ENCODE results near the gene TSPAN10. TPM values are rescaled to one million over a fixed set of nuclear protein-coding genes. Genes with fewer than 3 reads are reported as not detected.
"Not testable (repeated sequence)": the region's sequence is repeated elsewhere in the genome, so short reads cannot be mapped to it uniquely, and the experiment has no call there.

Gene TSPAN10
- total RNA-seq, 1 experiment from 2014 or later = 1.7 TPM

DNA sequence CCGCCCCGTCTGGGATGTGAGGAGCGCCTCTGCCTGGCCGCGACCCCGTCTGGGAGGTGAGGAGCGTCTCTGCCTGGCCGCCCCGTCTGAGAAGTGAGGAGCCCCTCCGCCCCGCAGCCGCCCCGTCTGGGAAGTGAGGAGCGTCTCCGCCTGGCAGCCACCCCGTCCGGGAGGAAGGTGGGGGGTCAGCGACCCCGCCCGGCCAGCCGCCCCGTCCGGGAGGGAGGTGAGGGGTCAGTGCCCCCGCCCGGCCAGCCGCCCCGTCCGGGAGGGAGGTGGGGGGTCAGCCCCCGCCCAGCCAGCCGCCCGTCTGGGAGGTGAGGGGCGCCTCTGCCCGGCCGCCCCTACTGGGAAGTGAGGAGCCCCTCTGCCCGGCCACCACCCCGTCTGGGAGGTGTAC lies 18.7 kb upstream of the TSPAN10 start:
- H3K4me1 ChIP-seq (ENCODE audit: low read length); H4K20me1 ChIP-seq (ENCODE audit: insufficient read depth, low read depth, low read length); H3K4me3 ChIP-seq (ENCODE audit: low read length); H3K27me3 ChIP-seq (ENCODE audit: low read length); H3K4me2 ChIP-seq (ENCODE audit: low read depth, low read length, poor library complexity, severe bottlenecking); H3K27ac ChIP-seq (ENCODE audit: low read length); H2AFZ ChIP-seq (ENCODE audit: low read length); H3K9ac ChIP-seq (ENCODE audit: low read length); H3K9me3 ChIP-seq (ENCODE audit: low read length); H3K9me2 ChIP-seq (replicated peaks; ENCODE audit: insufficient read depth, low read length); DNase-seq: not testable (repeated sequence)
- Histone ChIP-seq H3K79me2 (ENCODE audit: low read length) (peaks cover 34% of the 10 kb centered on the region), H3K36me3 (ENCODE audit: insufficient read depth, low read length) (peaks cover 35% of the 10 kb centered on the region)

DNA sequence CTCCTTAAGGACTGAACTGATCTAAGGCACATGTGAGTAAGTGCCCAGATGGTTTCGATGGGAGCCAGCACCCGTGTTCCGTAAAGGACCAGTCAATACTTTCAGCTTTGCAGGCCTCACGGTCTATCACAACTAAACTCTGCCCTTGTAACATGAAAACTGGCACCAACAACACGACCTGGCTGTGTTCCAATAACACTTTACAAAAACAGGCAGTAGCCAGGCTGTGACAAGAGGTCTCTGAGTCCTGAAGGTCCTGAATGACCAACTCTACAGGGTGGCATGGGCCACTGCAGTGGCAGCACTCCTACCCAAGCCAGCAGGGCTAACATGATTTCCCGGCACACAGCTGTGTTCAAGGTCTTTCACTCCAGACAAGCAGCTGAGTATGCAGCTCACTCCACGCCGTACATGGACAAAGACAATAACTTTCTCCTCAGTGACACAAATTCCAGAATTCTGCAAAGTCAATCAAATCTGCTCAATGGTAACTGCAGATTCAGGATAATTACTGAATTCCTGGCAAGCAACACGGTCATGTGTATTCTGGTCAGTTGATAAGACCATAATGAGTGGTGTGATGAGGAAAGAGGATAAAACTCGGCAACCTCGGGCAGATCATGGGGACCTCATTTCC lies 15.4 kb upstream of the TSPAN10 start:
- H3K27me3 ChIP-seq (ENCODE audit: low read length) = no peaks in the 10 kb centered on the region
- no peaks in the 10 kb centered on the region for H4K20me1 ChIP-seq (ENCODE audit: insufficient read depth, low read depth, low read length)
- H3K4me1 ChIP-seq (ENCODE audit: low read length) = no peaks in the 10 kb centered on the region
- no peak overlapping the region for H3K4me2 ChIP-seq (ENCODE audit: low read depth, low read length, poor library complexity, severe bottlenecking)
- no peaks in the 10 kb centered on the region for H3K9me3 ChIP-seq (ENCODE audit: low read length)
- peaks cover 18% of the 10 kb centered on the region for H3K79me2 ChIP-seq (ENCODE audit: low read length)
- no peak overlapping the region for H3K4me3 ChIP-seq (ENCODE audit: low read length)
- H3K36me3 ChIP-seq (ENCODE audit: insufficient read depth, low read length) = peaks cover 46% of the 10 kb centered on the region
- no peak overlapping the region for H2AFZ ChIP-seq (ENCODE audit: low read length)
- no peak overlapping the region for H3K9ac ChIP-seq (ENCODE audit: low read length)
- no peak overlapping the region for H3K27ac ChIP-seq (ENCODE audit: low read length)
- no peaks in the 10 kb centered on the region for H3K9me2 ChIP-seq (replicated peaks; ENCODE audit: insufficient read depth, low read length)
- no peak for DNase-seq

DNA sequence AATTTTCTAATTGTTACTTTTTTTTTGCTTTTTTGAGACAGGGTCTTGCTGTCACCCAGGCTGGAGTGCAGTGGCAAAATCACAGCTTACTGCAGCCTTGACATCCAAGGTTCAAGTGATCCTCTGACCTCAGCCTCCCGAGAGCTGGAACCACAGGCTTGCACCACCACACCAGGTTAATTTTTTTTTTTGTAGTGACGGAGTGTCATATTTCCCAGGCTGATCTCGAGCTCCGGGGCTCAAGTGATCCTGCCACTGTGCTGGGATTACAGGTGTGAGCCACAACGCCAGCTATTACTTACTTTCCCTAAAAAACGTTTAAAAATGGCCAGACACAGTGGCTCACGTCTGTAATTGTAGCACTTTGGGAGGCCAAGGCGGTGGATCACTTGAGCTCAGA lies 6.7 kb upstream of the TSPAN10 start:
- Histone ChIP-seq H3K36me3 (ENCODE audit: insufficient read depth, low read length) (peaks cover 32% of the 10 kb centered on the region), H3K4me3 (ENCODE audit: low read length) (no peak overlapping the region), H3K79me2 (ENCODE audit: low read length) (peaks cover 41% of the 10 kb centered on the region), H2AFZ (ENCODE audit: low read length) (no peak overlapping the region), H3K9me2 (replicated peaks; ENCODE audit: insufficient read depth, low read length) (no peaks in the 10 kb centered on the region), H3K4me2 (ENCODE audit: low read depth, low read length, poor library complexity, severe bottlenecking) (no peak overlapping the region), H4K20me1 (ENCODE audit: insufficient read depth, low read depth, low read length) (no peaks in the 10 kb centered on the region), H3K27ac (ENCODE audit: low read length) (no peak overlapping the region), H3K9ac (ENCODE audit: low read length) (no peak overlapping the region), H3K27me3 (ENCODE audit: low read length) (no peaks in the 10 kb centered on the region), H3K9me3 (ENCODE audit: low read length) (no peaks in the 10 kb centered on the region), H3K4me1 (ENCODE audit: low read length) (peaks cover 2% of the 10 kb centered on the region)
- no peak for DNase-seq

DNA sequence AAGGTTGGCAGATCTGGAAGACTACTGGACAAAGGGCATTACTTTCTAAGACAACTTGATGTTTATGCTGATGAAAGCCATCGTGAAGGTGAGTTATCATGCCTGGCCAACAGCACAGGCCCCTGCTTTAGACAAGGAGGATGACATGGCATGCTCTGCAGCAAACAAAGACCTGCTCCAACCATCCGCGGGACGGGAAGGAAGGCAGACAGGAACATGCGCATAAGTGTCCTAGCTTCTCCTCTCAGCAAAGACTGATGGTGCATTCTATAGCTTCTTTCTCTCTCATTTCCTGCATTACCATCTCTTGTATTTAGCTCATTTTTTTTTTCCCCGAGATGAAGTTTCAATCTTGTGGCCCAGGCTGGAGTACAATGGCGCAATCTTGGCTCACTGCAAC lies 5.5 kb upstream of the TSPAN10 start:
- no peak overlapping the region for H3K27ac ChIP-seq (ENCODE audit: low read length)
- peaks cover 6% of the 10 kb centered on the region; the same call in 1 of the 2 replicates for H4K20me1 ChIP-seq (ENCODE audit: insufficient read depth, low read depth, low read length)
- H3K27me3 ChIP-seq (ENCODE audit: low read length) = no peaks in the 10 kb centered on the region
- no peak overlapping the region for H3K9ac ChIP-seq (ENCODE audit: low read length)
- no peak for DNase-seq
- H3K4me3 ChIP-seq (ENCODE audit: low read length) = no peak overlapping the region
- H3K79me2 ChIP-seq (ENCODE audit: low read length) = peaks cover 50% of the 10 kb centered on the region
- H3K36me3 ChIP-seq (ENCODE audit: insufficient read depth, low read length) = peaks cover 23% of the 10 kb centered on the region
- no peaks in the 10 kb centered on the region for H3K9me3 ChIP-seq (ENCODE audit: low read length)
- H3K4me2 ChIP-seq (ENCODE audit: low read depth, low read length, poor library complexity, severe bottlenecking) = no peak overlapping the region
- no peak overlapping the region for H2AFZ ChIP-seq (ENCODE audit: low read length)
- no peaks in the 10 kb centered on the region for H3K9me2 ChIP-seq (replicated peaks; ENCODE audit: insufficient read depth, low read length)
- peaks cover 11% of the 10 kb centered on the region for H3K4me1 ChIP-seq (ENCODE audit: low read length)

DNA sequence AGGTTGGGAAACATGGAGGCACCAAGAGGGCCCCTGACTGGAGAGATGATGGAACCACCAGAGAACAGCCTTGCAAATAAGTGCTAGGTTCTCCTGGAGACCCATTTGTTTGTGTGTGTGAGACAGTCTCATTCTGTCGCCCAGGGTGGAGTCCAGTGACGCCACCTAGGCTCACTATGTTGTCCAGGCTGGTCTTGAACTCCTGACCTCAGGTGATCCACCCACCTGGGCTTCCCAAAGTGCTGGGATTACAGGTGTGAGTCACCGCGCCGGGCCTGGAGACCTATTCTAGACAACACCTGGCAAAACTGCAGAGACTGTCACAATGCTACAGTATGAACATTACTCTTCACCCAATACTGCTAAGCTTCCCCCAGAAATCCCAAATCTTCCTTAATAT lies 1.6 kb upstream of the TSPAN10 start:
- DNase-seq = no peak
- Histone ChIP-seq H3K4me1 (ENCODE audit: low read length) (peaks cover 15% of the 10 kb centered on the region), H2AFZ (ENCODE audit: low read length) (no peak overlapping the region), H3K36me3 (ENCODE audit: insufficient read depth, low read length) (no peaks in the 10 kb centered on the region; the same call in 1 of the 2 replicates), H3K4me2 (ENCODE audit: low read depth, low read length, poor library complexity, severe bottlenecking) (peak overlapping the region; percentile 99), H4K20me1 (ENCODE audit: insufficient read depth, low read depth, low read length) (peaks cover 7% of the 10 kb centered on the region; the same call in 1 of the 2 replicates), H3K79me2 (ENCODE audit: low read length) (peaks cover 53% of the 10 kb centered on the region), H3K4me3 (ENCODE audit: low read length) (peak overlapping the region; percentile 100), H3K27me3 (ENCODE audit: low read length) (no peaks in the 10 kb centered on the region), H3K9ac (ENCODE audit: low read length) (peak overlapping the region; percentile 99), H3K9me3 (ENCODE audit: low read length) (no peaks in the 10 kb centered on the region), H3K27ac (ENCODE audit: low read length) (no peak overlapping the region), H3K9me2 (replicated peaks; ENCODE audit: insufficient read depth, low read length) (no peaks in the 10 kb centered on the region)

DNA sequence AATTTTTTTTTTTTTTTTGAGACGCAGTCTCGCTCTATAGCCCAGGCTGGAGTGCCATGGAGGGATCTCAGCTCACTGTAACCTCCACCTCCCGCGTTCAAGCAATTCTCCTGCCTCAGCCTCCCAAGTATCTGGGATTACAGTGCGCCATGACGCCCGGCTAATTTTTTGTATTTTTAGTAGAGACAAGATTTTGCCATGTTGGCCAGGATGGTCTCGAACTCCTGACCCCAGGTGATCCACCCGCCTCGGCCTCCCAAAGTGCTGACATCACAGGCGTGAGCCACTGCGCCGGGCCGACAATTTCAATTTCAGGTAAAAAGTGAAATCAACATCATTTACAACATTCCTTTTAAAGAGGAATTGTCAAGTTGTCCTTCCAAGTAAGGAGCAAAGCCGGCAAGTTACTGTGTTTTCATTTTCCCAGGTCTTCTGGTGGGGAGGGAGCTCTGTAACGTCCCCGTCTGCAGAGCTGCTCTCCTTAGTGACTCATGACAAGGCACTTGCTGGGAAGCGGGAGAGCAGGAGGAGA lies 957 bp upstream of the TSPAN10 start:
- H3K4me1 ChIP-seq (ENCODE audit: low read length) = peaks cover 15% of the 10 kb centered on the region
- peak overlapping the region; percentile 100 for H3K4me3 ChIP-seq (ENCODE audit: low read length)
- H2AFZ ChIP-seq (ENCODE audit: low read length) = no peak overlapping the region
- no peaks in the 10 kb centered on the region for H3K9me2 ChIP-seq (replicated peaks; ENCODE audit: insufficient read depth, low read length)
- H4K20me1 ChIP-seq (ENCODE audit: insufficient read depth, low read depth, low read length) = peaks cover 7% of the 10 kb centered on the region; the same call in 1 of the 2 replicates
- DNase-seq = no peak
- peak overlapping the region; percentile 58; the same call in 1 of the 2 replicates for H3K27ac ChIP-seq (ENCODE audit: low read length)
- H3K27me3 ChIP-seq (ENCODE audit: low read length) = no peaks in the 10 kb centered on the region
- no peaks in the 10 kb centered on the region for H3K9me3 ChIP-seq (ENCODE audit: low read length)
- peak overlapping the region; percentile 99 for H3K4me2 ChIP-seq (ENCODE audit: low read depth, low read length, poor library complexity, severe bottlenecking)
- H3K9ac ChIP-seq (ENCODE audit: low read length) = peak overlapping the region; percentile 99
- peaks cover 53% of the 10 kb centered on the region for H3K79me2 ChIP-seq (ENCODE audit: low read length)
- H3K36me3 ChIP-seq (ENCODE audit: insufficient read depth, low read length) = no peaks in the 10 kb centered on the region; the same call in 1 of the 2 replicates

DNA sequence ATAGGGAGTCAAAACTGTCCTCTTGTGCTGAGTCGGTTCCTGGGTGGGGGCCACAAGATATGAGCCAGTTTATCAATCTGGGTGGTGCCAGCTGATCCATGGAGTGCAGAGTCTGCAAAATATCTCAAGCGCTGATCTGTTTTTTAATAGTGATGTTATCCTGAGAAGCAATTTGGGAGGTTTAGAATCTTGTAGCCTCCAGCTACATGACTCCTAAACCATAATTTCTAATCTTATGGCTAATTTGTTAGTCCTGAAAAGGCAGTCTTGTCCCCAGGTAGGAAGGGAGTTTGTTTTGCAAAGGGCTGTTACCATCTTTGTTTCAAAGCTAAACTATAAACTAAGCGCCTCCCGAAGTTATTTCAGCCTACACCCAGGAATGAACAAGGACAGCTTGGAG lies 1.7 kb downstream of the TSPAN10 start:
- no peaks in the 10 kb centered on the region for H3K9me2 ChIP-seq (replicated peaks; ENCODE audit: insufficient read depth, low read length)
- no peak overlapping the region for H3K27ac ChIP-seq (ENCODE audit: low read length)
- peaks cover 7% of the 10 kb centered on the region; the same call in 1 of the 2 replicates for H4K20me1 ChIP-seq (ENCODE audit: insufficient read depth, low read depth, low read length)
- H3K9ac ChIP-seq (ENCODE audit: low read length) = no peak overlapping the region
- H2AFZ ChIP-seq (ENCODE audit: low read length) = no peak overlapping the region
- H3K27me3 ChIP-seq (ENCODE audit: low read length) = no peaks in the 10 kb centered on the region
- H3K36me3 ChIP-seq (ENCODE audit: insufficient read depth, low read length) = no peaks in the 10 kb centered on the region
- H3K4me3 ChIP-seq (ENCODE audit: low read length) = no peak overlapping the region
- peaks cover 15% of the 10 kb centered on the region for H3K4me1 ChIP-seq (ENCODE audit: low read length)
- no peaks in the 10 kb centered on the region for H3K9me3 ChIP-seq (ENCODE audit: low read length)
- no peak overlapping the region for H3K4me2 ChIP-seq (ENCODE audit: low read depth, low read length, poor library complexity, severe bottlenecking)
- DNase-seq = no peak
- peaks cover 30% of the 10 kb centered on the region for H3K79me2 ChIP-seq (ENCODE audit: low read length)

DNA sequence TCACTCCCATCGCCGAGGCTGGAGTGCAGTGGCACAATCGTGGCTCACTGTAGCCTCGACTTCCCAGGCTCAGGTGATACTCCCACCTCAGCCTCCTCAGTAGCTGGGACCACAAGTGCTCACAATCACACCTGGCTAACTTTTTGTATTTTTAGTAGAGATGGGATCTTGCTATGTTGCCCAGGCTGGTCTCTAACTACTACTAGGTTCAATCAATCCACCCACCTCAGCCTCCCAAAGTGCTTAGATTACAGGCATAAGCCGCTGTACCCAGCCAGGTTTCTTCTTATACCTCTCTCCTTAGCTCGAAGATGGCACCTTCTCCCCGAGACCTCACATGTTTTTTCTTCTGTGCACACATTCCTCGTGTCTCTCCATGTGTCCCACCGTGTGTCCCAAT lies 3.0 kb downstream of the TSPAN10 start:
- no peak overlapping the region for H3K9ac ChIP-seq (ENCODE audit: low read length)
- peaks cover 17% of the 10 kb centered on the region for H3K79me2 ChIP-seq (ENCODE audit: low read length)
- H3K36me3 ChIP-seq (ENCODE audit: insufficient read depth, low read length) = no peaks in the 10 kb centered on the region
- H3K4me3 ChIP-seq (ENCODE audit: low read length) = no peak overlapping the region
- H3K4me1 ChIP-seq (ENCODE audit: low read length) = peaks cover 15% of the 10 kb centered on the region
- DNase-seq = no peak
- peaks cover 7% of the 10 kb centered on the region; the same call in 1 of the 2 replicates for H4K20me1 ChIP-seq (ENCODE audit: insufficient read depth, low read depth, low read length)
- no peaks in the 10 kb centered on the region for H3K9me2 ChIP-seq (replicated peaks; ENCODE audit: insufficient read depth, low read length)
- H3K27me3 ChIP-seq (ENCODE audit: low read length) = no peaks in the 10 kb centered on the region
- no peak overlapping the region for H3K27ac ChIP-seq (ENCODE audit: low read length)
- H3K9me3 ChIP-seq (ENCODE audit: low read length) = no peaks in the 10 kb centered on the region
- no peak overlapping the region for H2AFZ ChIP-seq (ENCODE audit: low read length)
- H3K4me2 ChIP-seq (ENCODE audit: low read depth, low read length, poor library complexity, severe bottlenecking) = no peak overlapping the region
